RWPE1 (cell line): ENCODE results near the gene COX8A.

Experiments used
- CTCF ChIA-PET: fragments of 350-600 bp; sonication (Branson Sonifier 250); formaldehyde crosslinking; extraction: SDS; loops from one replicate; lab custom pipeline; 2021; lab: Yijun Ruan, JAX
- POLR2A ChIA-PET: fragments of 400-600 bp; formaldehyde crosslinking; extraction: SDS; loops from one replicate; lab custom pipeline; 2020; ENCODE audit warnings: antibody characterized with exemption; ENCODE audit not compliant: low non-redundant PET; lab: Yijun Ruan, JAX
- DNase-seq: peaks from one replicate; pipeline ENCODE4 v3.0.0; 2012; ENCODE audit warnings: low spot score
- H3K27ac ChIP-seq: fragments of 450-650 bp; 2 replicates; pipeline ENCODE4 v1.5.1; 2017
- TF ChIP-seq, protein P1 (sequence below): fragments of 450-650 bp; conservative IDR thresholded peaks from 2 replicates; pipeline ENCODE4 v1.5.1; 2017; ENCODE audit warnings: low read depth, mild to moderate bottlenecking

COX8A gene

GRCh38 chr11:64017945-64018224, 43.5 kb downstream of the COX8A start:
- POLR2A ChIA-PET, result no interaction called here
- H3K27ac ChIP-seq, result no peak overlapping the region
- no peak for DNase-seq
- CTCF ChIA-PET, result interaction anchor here (1.5 kb wide), 1 partner anchor 18 kb away, joined by 6 read pairs; no protein-coding TSS in a partner anchor
- TF ChIP-seq, protein P1, sequence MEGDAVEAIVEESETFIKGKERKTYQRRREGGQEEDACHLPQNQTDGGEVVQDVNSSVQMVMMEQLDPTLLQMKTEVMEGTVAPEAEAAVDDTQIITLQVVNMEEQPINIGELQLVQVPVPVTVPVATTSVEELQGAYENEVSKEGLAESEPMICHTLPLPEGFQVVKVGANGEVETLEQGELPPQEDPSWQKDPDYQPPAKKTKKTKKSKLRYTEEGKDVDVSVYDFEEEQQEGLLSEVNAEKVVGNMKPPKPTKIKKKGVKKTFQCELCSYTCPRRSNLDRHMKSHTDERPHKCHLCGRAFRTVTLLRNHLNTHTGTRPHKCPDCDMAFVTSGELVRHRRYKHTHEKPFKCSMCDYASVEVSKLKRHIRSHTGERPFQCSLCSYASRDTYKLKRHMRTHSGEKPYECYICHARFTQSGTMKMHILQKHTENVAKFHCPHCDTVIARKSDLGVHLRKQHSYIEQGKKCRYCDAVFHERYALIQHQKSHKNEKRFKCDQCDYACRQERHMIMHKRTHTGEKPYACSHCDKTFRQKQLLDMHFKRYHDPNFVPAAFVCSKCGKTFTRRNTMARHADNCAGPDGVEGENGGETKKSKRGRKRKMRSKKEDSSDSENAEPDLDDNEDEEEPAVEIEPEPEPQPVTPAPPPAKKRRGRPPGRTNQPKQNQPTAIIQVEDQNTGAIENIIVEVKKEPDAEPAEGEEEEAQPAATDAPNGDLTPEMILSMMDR, result no peak

DNA sequence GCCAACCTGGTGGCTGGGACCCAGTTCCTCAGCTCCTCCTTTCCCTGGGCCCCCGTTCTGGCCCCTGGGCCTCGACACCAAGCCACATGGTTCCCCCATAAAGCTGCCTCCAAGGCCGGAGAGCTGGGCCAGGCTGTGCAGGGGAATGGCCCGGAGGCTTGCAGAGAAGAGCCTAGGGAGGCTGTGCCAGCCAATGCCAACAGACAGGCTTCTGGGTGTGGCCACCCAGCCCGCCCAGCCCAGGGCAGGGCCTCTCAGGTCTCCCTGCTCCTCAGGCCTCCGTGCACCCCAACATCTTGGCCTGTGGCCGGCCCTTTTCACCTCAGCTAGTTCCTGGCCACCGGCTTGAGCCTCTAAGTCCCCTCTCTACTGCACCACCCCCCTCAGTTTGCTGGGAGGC, 43.9 kb downstream of the COX8A start:
- TF ChIP-seq, protein P1, result no peak
- no peak overlapping the region for H3K27ac ChIP-seq
- ChIA-PET CTCF (interaction anchor here (1.5 kb wide), 1 partner anchor 18 kb away, joined by 6 read pairs; no protein-coding TSS in a partner anchor), POLR2A (no interaction called here)
- DNase-seq, result no peak

GRCh38 chr11:64019106-64020037, 45.0 kb downstream of the COX8A start:
- no peak overlapping the region for H3K27ac ChIP-seq
- CTCF ChIA-PET, result no interaction called here
- POLR2A ChIA-PET, result no interaction called here
- TF ChIP-seq, protein P1, result no peak
- DNase-seq, result no peak

GRCh38 chr11:64020976-64021756, 46.7 kb downstream of the COX8A start:
- DNase-seq, result no peak
- ChIA-PET CTCF (interaction anchor here (0.6 kb wide), 1 partner anchor 115 kb away, joined by 3 read pairs; no protein-coding TSS in a partner anchor), POLR2A (no interaction called here)
- TF ChIP-seq, protein P1, result no peak
- H3K27ac ChIP-seq, result peak overlapping the region; percentile 81

- CTCF ChIA-PET, result interaction anchor here (1.3 kb wide), 1 partner anchor 131 kb away, joined by 5 read pairs; no protein-coding TSS in a partner anchor
- POLR2A ChIA-PET, result no interaction called here
- peak overlapping the region; percentile 81 for H3K27ac ChIP-seq
- DNase-seq, result peak; percentile 50
- TF ChIP-seq, protein P1, result no peak; the same call in 1 of the 2 replicates
Measured at GRCh38 chr11:64021757-64022093, 47.3 kb downstream of the COX8A start.

DNA sequence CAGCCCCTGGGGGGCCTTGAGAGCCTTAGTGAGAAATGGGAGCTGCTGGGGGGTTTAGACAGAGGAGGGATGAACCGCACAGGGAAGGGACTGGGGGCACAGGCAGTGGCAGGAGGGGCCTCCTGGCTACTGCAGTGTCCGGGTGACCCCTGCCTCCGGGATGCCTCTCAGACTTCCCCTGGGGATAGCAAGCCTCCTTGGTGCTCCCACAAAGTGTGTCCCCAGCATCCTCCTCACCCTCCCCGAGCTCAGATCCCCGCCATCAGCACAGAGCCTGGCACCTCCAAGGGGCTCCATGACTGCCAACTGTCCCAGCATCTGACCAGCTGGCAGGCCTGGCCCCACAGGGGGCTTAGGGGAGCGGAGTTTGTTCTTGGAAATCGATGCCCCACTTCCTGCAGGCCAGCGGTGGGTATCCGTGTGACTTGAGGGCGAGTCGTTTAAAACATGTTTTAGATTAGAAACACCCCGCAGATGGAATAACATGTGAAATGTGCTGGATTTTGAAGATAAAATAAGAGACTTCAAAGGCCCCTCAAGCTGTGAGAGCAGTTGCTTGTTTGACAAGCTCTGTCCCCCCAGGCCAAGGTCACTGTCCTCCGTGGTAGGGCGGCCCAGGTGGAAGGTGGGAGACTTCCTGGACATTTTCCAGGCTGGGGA, 47.8 kb downstream of the COX8A start:
- ChIA-PET CTCF (interaction anchor here (0.5 to 1.3 kb wide), 2 partner anchors 9 to 130 kb away, joined by 3 to 5 read pairs; no protein-coding TSS in a partner anchor), POLR2A (no interaction called here)
- TF ChIP-seq, protein P1, result no peak
- no peak for DNase-seq
- H3K27ac ChIP-seq, result peak overlapping the region; percentile 81
